Kidney capillary endothelial cell (primary cell): ENCODE data around the gene SLC22A12.

Experiments
- DNase-seq: peaks from one replicate; pipeline ENCODE4 v3.0.0-alpha.2; 2018; ENCODE audit warnings: low spot score

SLC22A12 gene

GRCh38 chr11:64626637-64627036 lies 35.6 kb downstream of the SLC22A12 start:
- no peak for DNase-seq

- no peak for DNase-seq
Observed at GRCh38 chr11:64627371-64627770, 36.4 kb downstream of the SLC22A12 start.

DNA sequence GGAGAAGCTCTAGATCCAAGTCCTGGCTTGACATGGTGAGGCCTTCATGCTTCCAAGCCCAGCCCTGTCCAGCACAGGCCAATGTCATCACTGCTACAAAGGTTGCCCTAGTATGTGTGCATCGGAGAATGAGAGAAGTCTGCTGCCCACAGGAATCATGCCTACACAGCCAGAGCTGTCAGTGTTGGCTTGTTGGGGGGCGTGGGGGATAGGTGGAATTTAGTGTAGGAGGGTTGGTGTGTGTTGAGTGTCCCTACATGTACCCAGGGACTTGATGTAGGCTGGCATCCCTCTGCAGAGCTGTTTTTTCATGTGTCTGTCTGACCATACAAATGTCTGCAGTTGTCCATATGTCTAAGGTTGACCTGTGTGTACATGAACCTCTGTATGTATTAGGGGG lies 37.6 kb downstream of the SLC22A12 start:
- no peak for DNase-seq

GRCh38 chr11:64629103-64629502 lies 38.1 kb downstream of the SLC22A12 start:
- DNase-seq = no peak

- DNase-seq = no peak
Observed at GRCh38 chr11:64629796-64630562, 39.0 kb downstream of the SLC22A12 start.

DNA sequence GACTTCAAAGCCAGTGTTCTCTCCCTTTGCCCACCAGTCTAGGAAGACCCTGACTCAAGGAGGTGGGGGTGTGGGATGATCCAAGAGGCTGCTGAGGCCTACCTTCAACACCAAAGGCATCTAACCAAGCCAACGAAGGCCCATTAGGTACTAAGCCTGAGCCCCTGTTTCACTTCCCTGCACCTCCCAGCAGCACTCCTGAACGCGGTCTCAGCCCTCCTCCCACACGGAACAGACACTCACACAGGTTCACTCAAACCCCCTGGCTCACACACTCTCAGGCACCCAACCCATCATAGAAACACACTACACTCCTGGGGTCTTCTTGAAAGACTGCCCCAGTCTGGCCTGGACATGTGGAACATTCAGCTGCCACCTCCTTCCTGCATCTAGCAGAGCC lies 40.7 kb downstream of the SLC22A12 start:
- DNase-seq = no peak

GRCh38 chr11:64632237-64632636 lies 41.2 kb downstream of the SLC22A12 start:
- DNase-seq = no peak

GRCh38 chr11:64632654-64633053 lies 41.6 kb downstream of the SLC22A12 start:
- DNase-seq = no peak

- DNase-seq = no peak
Observed at GRCh38 chr11:64633555-64634159, 42.6 kb downstream of the SLC22A12 start.

- DNase-seq = no peak
Observed at GRCh38 chr11:64637334-64638017, 46.5 kb downstream of the SLC22A12 start.

- no peak for DNase-seq
Observed at GRCh38 chr11:64638018-64638665, 47.1 kb downstream of the SLC22A12 start.

DNA sequence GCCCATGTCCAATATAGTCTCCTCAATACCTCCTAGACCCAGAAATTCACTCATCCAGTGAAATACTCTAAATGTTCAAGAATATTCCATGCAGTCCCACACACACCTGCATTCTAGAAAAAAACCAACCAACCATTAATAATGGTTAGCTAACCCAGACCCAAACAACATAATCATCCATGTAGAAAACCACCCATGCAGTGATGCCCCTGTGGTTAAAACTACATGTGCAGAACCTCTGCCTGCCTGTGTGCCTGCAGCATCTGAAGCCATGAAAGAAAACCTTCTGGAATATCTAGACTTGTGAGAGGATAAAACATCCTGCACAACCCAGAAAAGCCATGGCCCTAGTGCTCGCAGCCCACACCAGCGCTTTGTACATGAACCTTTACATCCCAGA lies 47.8 kb downstream of the SLC22A12 start:
- DNase-seq = no peak

- no peak for DNase-seq
Observed at GRCh38 chr11:64639885-64640284, 48.9 kb downstream of the SLC22A12 start.

DNA sequence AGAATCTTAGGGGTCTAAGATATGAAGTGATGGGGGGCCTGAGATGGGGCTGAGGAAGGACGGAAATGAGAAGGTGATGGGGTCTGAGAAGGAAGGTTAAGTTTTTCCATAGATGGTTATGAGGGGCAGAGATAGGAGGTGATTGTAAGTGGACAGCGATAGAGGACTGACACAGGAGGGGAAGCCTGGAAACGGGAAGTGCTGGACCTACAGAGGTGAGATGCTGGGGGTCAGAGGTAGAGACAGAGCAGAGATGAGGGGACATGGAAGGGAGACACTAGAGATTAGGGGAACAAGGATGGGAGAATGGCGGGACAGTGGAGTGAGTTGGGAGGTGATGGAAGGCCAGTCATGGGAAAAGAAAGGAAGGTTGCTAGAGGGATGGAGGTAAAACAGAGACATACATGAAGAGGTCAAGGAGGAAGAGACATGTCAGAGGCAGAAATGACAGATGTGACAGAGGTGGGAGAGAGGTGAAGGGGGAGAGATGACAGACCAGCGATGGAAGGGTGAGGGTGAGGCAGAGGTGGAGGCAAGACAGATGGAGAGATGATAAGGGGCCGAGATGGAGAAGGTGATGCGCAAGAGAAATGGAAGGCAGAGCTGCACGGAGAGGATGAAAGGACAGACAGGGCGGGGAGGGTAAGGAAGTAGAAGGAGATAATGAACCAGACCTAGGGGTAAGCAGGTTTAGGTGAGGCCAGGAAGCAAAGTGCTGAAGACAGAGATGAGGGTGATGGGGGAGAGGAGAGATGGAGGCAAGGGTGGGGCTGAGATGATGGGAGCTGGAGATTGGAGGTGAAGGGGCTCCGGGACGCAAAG lies 50.8 kb downstream of the SLC22A12 start:
- DNase-seq = no peak

- DNase-seq = no peak
Observed at GRCh38 chr11:64642418-64642735, 51.4 kb downstream of the SLC22A12 start.

DNA sequence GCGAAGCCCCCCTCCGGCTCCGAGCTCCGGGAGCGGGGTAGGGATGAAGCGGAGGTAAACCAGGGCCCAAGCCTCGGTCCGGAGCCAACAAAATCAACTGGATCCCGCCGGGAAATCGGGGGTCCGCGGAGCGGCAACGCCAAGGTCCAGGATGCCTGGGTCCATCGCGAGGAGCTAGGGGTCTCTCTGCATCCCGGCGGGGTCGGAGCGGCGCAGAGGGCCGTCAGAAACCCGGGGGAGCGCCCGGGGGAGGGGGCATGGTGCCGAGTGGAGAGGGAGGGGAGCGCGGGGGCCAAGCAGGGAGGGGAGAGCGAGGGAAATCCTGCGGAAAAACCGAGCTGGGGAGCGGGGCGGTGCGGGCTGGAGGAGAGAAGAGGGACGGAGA lies 51.8 kb downstream of the SLC22A12 start:
- no peak for DNase-seq

DNA sequence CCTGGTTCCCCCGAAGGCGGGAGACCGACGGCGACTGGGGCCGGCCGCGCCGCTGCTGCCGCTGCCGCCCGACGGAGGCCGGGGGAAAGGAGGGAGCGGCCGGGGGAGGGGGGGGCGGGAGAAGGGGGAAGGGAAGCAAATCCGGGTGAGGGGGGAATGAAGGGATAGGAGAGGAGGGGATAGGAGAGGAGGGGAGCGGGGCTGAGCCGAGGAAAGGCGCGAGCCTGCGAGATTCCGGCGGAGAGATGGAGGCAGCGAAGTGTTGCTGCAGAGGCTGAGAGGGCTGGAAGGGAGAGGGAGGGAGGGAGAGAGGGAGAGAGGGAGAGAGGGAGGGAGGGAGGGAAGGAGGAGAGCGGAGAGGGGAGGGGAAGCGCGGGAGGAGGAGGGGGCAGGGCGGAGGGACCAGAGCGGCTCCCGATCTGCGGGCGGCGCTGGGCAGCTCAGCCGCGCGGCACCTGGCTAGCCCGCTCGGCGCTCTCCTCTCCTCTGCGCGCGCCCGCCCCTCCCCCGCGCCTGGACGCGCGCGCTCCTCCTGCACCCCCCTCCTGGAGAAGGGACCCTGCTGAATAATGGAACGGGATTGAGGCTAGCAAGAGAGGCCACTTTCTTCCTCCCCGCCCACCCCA lies 52.3 kb downstream of the SLC22A12 start:
- DNase-seq = no peak

GRCh38 chr11:64643920-64644646 lies 53.1 kb downstream of the SLC22A12 start:
- DNase-seq = no peak

- DNase-seq = no peak
Observed at GRCh38 chr11:64644647-64645275, 53.7 kb downstream of the SLC22A12 start.

GRCh38 chr11:64647019-64647779 lies 56.2 kb downstream of the SLC22A12 start:
- DNase-seq = no peak
